H1 (cell line): Measurements from ENCODE around the gene CDK12. TPM values are rescaled to one million over a fixed set of nuclear protein-coding genes. Genes with fewer than 3 reads are reported as not detected.

Source experiments
- CTCF ChIA-PET: fragments of 300-600 bp; sonication (Branson Sonifier 250); formaldehyde crosslinking; loops from one replicate; lab custom pipeline; 2021; ENCODE audit not compliant: partially characterized antibody; lab: Charles Lee
- POLR2A ChIA-PET: fragments of 300-600 bp; sonication (Branson Sonifier 250); formaldehyde crosslinking; loops from one replicate; lab custom pipeline; 2021; ENCODE audit warnings: inconsistent platforms; ENCODE audit not compliant: partially characterized antibody; lab: Charles Lee
- DNase-seq, 2 experiments: peaks; one replicate each; pipeline versions ENCODE4 v3.0.0 to v3.0.0-alpha.2; 2010 to 2022; ENCODE audit warnings: low spot score in 2 of 2, low read depth in 1 of 2, mixed read lengths in 1 of 2
- FAIRE-seq: peaks from 2 replicates; lab custom pipeline; 2011; peaks lifted over from hg19 to GRCh38; lab: Jason Lieb, UNC
- H2AFZ ChIP-seq: 2 replicates; pipeline ENCODE4 v1.8.1; 2012; ENCODE audit warnings: low read length, inconsistent platforms
- H2AK5ac ChIP-seq: 2 replicates; pipeline ENCODE4 v1.6.1; 2013; ENCODE audit warnings: low read depth, low read length
- H2BK120ac ChIP-seq: replicated peaks from 2 replicates; pipeline ENCODE3; 2013; ENCODE audit warnings: low read depth, low read length, inconsistent platforms
- H2BK12ac ChIP-seq: 2 replicates; pipeline ENCODE4 v1.6.1; 2013; ENCODE audit warnings: low read depth, low read length
- H2BK15ac ChIP-seq: 2 replicates; pipeline ENCODE4 v1.6.1; 2013; ENCODE audit warnings: low read length
- H2BK20ac ChIP-seq: 2 replicates; pipeline ENCODE4 v1.6.1; 2013; ENCODE audit warnings: low read length
- H2BK5ac ChIP-seq: 2 replicates; pipeline ENCODE4 v1.6.1; 2013; ENCODE audit warnings: low read depth, low read length
- H3K14ac ChIP-seq: 2 replicates; pipeline ENCODE4 v1.6.1; 2013; ENCODE audit warnings: inconsistent platforms; ENCODE audit not compliant: insufficient read length
- H3K18ac ChIP-seq: 2 replicates; pipeline ENCODE4 v1.6.1; 2013; ENCODE audit warnings: low read length; ENCODE audit errors: extremely low read depth
- H3K23ac ChIP-seq: 2 replicates; pipeline ENCODE4 v1.6.1; 2013; ENCODE audit warnings: inconsistent platforms; ENCODE audit not compliant: insufficient read length
- H3K23me2 ChIP-seq: 2 replicates; pipeline ENCODE4 v1.6.1; 2013; ENCODE audit warnings: low read depth, low read length
- H3K27ac ChIP-seq: 2 replicates; pipeline ENCODE4 v1.6.1; 2011; ENCODE audit warnings: low read depth, low read length, inconsistent platforms
- H3K27me3 ChIP-seq, 4 experiments: replicated peaks in 1 of 4; 1 replicate in 1 of 4; 2 replicates in 3 of 4; pipeline versions ENCODE4 v1.6.1 to v1.8.1; 2011 to 2013; ENCODE audit warnings: low read length in 3 of 4, mild to moderate bottlenecking in 3 of 4, inconsistent platforms in 2 of 4, mixed read lengths in 2 of 4, moderate library complexity in 1 of 4; ENCODE audit not compliant: control insufficient read depth in 3 of 4, insufficient read depth in 3 of 4; ENCODE audit errors: extremely low read depth in 1 of 4
- H3K36me3 ChIP-seq, 4 experiments: 2 replicates each; pipeline versions ENCODE4 v1.6.1 to v1.8.1; 2011 to 2013; ENCODE audit warnings: mild to moderate bottlenecking in 4 of 4, low read length in 3 of 4, moderate library complexity in 2 of 4, control low read depth in 1 of 4, inconsistent platforms in 1 of 4; ENCODE audit not compliant: insufficient read depth in 4 of 4, control insufficient read depth in 2 of 4
- H3K4ac ChIP-seq: replicated peaks from 2 replicates; pipeline ENCODE3; 2013; ENCODE audit warnings: low read length, low read depth, mixed read lengths, inconsistent platforms; ENCODE audit not compliant: insufficient read length
- H3K4me1 ChIP-seq, 4 experiments: replicated peaks in 1 of 4; 1 replicate in 1 of 4; 2 replicates in 3 of 4; pipeline versions ENCODE4 v1.6.1 to v1.8.1; 2011 to 2013; ENCODE audit warnings: low read length in 3 of 4, inconsistent platforms in 2 of 4, mixed read lengths in 1 of 4; ENCODE audit not compliant: insufficient read depth in 4 of 4, control insufficient read depth in 3 of 4
- H3K4me2 ChIP-seq, 2 experiments: 2 replicates each; pipeline versions ENCODE4 v1.6.1 to v1.8.1; 2011 to 2013; ENCODE audit warnings: low read depth in 2 of 2, low read length in 2 of 2, control low read depth in 1 of 2, inconsistent platforms in 1 of 2, mild to moderate bottlenecking in 1 of 2; ENCODE audit not compliant: insufficient read depth in 1 of 2
- H3K4me3 ChIP-seq, 4 experiments: fragments of 200-600, 300-600 bp in 1 of 4; sonication (generic), shearing (Covaris generic), sonication (Bioruptor Twin) in 1 of 4; 2 replicates each; pipeline versions ENCODE4 v1.5.1 to v1.8.1; 2011 to 2016; ENCODE audit warnings: low read length in 4 of 4, low read depth in 3 of 4, control low read depth in 2 of 4, inconsistent platforms in 2 of 4, mild to moderate bottlenecking in 2 of 4, mixed read lengths in 1 of 4, moderate library complexity in 1 of 4; ENCODE audit not compliant: insufficient read depth in 2 of 4; ENCODE audit errors: extremely low read depth in 1 of 4
- H3K56ac ChIP-seq: replicated peaks from 2 replicates; pipeline ENCODE3; 2013; ENCODE audit warnings: low read depth, mild to moderate bottlenecking, mixed read lengths, low read length, inconsistent platforms; ENCODE audit not compliant: insufficient read length
- H3K79me1 ChIP-seq: 2 replicates; pipeline ENCODE4 v1.6.1; 2013; ENCODE audit warnings: low read depth, low read length, control low read depth
- H3K79me2 ChIP-seq, 2 experiments: 2 replicates each; pipeline versions ENCODE4 v1.6.1 to v1.8.1; 2012 to 2013; ENCODE audit warnings: low read length in 2 of 2, mild to moderate bottlenecking in 2 of 2, inconsistent platforms in 1 of 2; ENCODE audit not compliant: insufficient read depth in 2 of 2, control insufficient read depth in 1 of 2
- H3K9ac ChIP-seq, 4 experiments: replicated peaks in 1 of 4; 1 replicate in 1 of 4; 2 replicates in 3 of 4; pipeline versions ENCODE4 v1.6.1 to v1.8.1; 2011 to 2013; ENCODE audit warnings: low read depth in 3 of 4, low read length in 3 of 4, control low read depth in 2 of 4, mild to moderate bottlenecking in 2 of 4, moderate library complexity in 2 of 4, inconsistent platforms in 1 of 4; ENCODE audit errors: extremely low read depth in 1 of 4
- H3K9me3 ChIP-seq, 2 experiments: 2 replicates each; pipeline versions ENCODE4 v1.6.1 to v1.8.1; 2012 to 2013; ENCODE audit warnings: mild to moderate bottlenecking in 2 of 2, moderate library complexity in 2 of 2, control low read depth in 1 of 2, inconsistent platforms in 1 of 2, low read depth in 1 of 2, low read length in 1 of 2, mixed read lengths in 1 of 2; ENCODE audit not compliant: insufficient read depth in 2 of 2
- H4K20me1 ChIP-seq, 2 experiments: replicated peaks in 1 of 2; 2 replicates each; pipeline versions ENCODE3 to v1.8.1; 2011 to 2013; ENCODE audit warnings: inconsistent platforms in 2 of 2, low read length in 2 of 2, mild to moderate bottlenecking in 1 of 2; ENCODE audit not compliant: insufficient read depth in 2 of 2, control insufficient read depth in 1 of 2
- H4K5ac ChIP-seq: 2 replicates; pipeline ENCODE4 v1.6.1; 2013; ENCODE audit warnings: low read length, low read depth, mixed read lengths, inconsistent platforms; ENCODE audit not compliant: insufficient read length
- H4K8ac ChIP-seq: 2 replicates; pipeline ENCODE4 v1.8.0; 2013; ENCODE audit warnings: mild to moderate bottlenecking, moderate library complexity, low read length, inconsistent platforms; ENCODE audit not compliant: insufficient read depth; ENCODE audit errors: extremely low read depth
- H4K91ac ChIP-seq: replicated peaks from 2 replicates; pipeline ENCODE3; 2013; ENCODE audit warnings: low read length, mixed read lengths, inconsistent platforms; ENCODE audit not compliant: insufficient read length
- EZH2 ChIP-seq: fragments of 200-600 bp; sonication (generic); IDR thresholded peaks from 2 replicates; pipeline ENCODE4 v1.7.1; 2012; ENCODE audit warnings: low read depth, mild to moderate bottlenecking, moderate library complexity, low read length, inconsistent platforms; ENCODE audit not compliant: severe bottlenecking
- KDM1A ChIP-seq: fragments of 200-600, 300-600 bp; sonication (generic); IDR thresholded peaks from 2 replicates; pipeline ENCODE4 v1.7.1; 2016; ENCODE audit warnings: mild to moderate bottlenecking, low read length, borderline replicate concordance
- PHF8 ChIP-seq: fragments of 200-600 bp; sonication (generic); conservative IDR thresholded peaks from 2 replicates; pipeline ENCODE4 v1.7.1; 2012; ENCODE audit warnings: low read depth, mild to moderate bottlenecking, inconsistent platforms, low read length, moderate library complexity
- POLR2A ChIP-seq, 2 experiments: IDR thresholded peaks; 1 replicate in 1 of 2; 2 replicates in 1 of 2; pipeline ENCODE4 v1.6.1; 2011; ENCODE audit warnings: low read depth in 2 of 2, low read length in 2 of 2, mild to moderate bottlenecking in 2 of 2; ENCODE audit errors: control extremely low read depth in 1 of 2
- POU5F1 ChIP-seq: IDR thresholded peaks from 2 replicates; pipeline ENCODE4 v1.6.1; 2011; ENCODE audit warnings: low read depth, mild to moderate bottlenecking, low read length, moderate library complexity
- RBBP5 ChIP-seq: IDR thresholded peaks from 2 replicates; pipeline ENCODE4 v1.7.1; 2012; ENCODE audit warnings: low read depth, mild to moderate bottlenecking, inconsistent platforms, low read length, moderate library complexity, borderline replicate concordance
- RNF2 ChIP-seq: fragments of 200-900, 300-1000 bp; sonication (generic); IDR thresholded peaks from 2 replicates; pipeline ENCODE4 v1.7.1; 2016; ENCODE audit warnings: borderline replicate concordance, low read depth, mild to moderate bottlenecking, antibody characterized with exemption, low read length; ENCODE audit not compliant: poor library complexity, severe bottlenecking; ENCODE audit errors: missing control alignments
- SIRT6 ChIP-seq: IDR thresholded peaks from one replicate; pipeline ENCODE4 v1.7.1; 2012; ENCODE audit warnings: low read length, inconsistent platforms
- TEAD4 ChIP-seq: IDR thresholded peaks from 2 replicates; pipeline ENCODE4 v1.6.1; 2012; ENCODE audit warnings: low read depth, low read length, inconsistent platforms, mixed read lengths
- WGBS, 2 experiments: shearing (Covaris generic) in 1 of 2; methylation state at CpG; one replicate each; pipeline versions ENCODE4 v1.1.6 to v1.1.7; 2013 to 2015; ENCODE audit warnings: low lambda C conversion rate in 2 of 2, mixed read lengths in 2 of 2, inconsistent platforms in 1 of 2, low coverage in 1 of 2, missing lambda C conversion rate in 1 of 2; ENCODE audit not compliant: insufficient replicate concordance in 2 of 2, insufficient coverage in 1 of 2, insufficient read length in 1 of 2; ENCODE audit errors: extremely low coverage in 1 of 2, missing lambda C conversion rate in 1 of 2; 5-methylcytosine and 5-hydroxymethylcytosine counted together
- polyA plus RNA-seq, 7 experiments: library from polyadenylated mRNA; depleted of rRNA in 3 of 7; stranded (reverse) in 5 of 7; unstranded in 2 of 7; fragments of >200 nt in 5 of 7; fragments of 200-250 nt in 2 of 7; gene quantifications; 1 replicate in 5 of 7; 2 replicates in 1 of 7; 4 replicates in 1 of 7; pipeline versions ENCODE4 v1.2.1 to v1.2.3, GENCODE V29; 2011 to 2013; ENCODE audit warnings: missing spikeins in 2 of 7, mixed read lengths in 2 of 7
- total RNA-seq: library from RNA; stranded (reverse); fragmentation: NEBNext Ultra II Directional; extraction: Animal tissue kit (Norgen Biotek cat#: 25700); gene quantifications from 2 replicates; pipeline ENCODE4 v1.2.1, GENCODE V29; 2021
- TF ChIP-seq, protein P1 (sequence below): IDR thresholded peaks from 2 replicates; pipeline ENCODE4 v1.6.1; 2012; ENCODE audit warnings: low read length, inconsistent platforms
- TF ChIP-seq, protein P2 (sequence below): IDR thresholded peaks from 2 replicates; pipeline ENCODE4 v1.6.1; 2012; ENCODE audit warnings: inconsistent platforms

The CDK12 gene
- total and polyA plus RNA-seq, 2 of the 8 experiments (the other 6 are each of a cell fraction or from before 2014, with no cell fraction given): 14.8 to 70.3 TPM

DNA sequence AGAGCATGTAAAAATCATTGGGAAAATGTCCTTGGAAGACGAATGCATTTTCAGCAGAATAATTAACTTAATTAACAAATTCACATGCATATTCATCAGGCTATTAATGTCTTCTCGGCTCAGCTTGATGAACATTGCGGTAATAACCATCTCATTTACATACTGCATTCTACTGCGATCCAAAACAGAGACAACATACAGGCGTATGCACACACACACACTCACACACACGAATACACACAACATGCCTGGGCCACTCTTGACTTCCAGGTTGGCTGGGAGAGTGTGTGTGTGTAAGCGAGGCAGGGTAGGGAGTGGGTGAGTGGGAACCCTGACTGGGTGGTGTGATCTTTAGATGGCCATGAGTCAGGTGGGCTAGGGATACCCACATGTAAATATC, 101.7 kb downstream of the CDK12 start:
- Histone ChIP-seq H3K4me1 (peaks cover 4 to 7% (median 6%) of the 10 kb centered on the region in 4 experiments; a peak in 5 of 7 replicates), H3K27ac (no peak overlapping the region), H3K14ac (no peak overlapping the region)
- no peak for TF ChIP-seq EZH2
- TF ChIP-seq POU5F1: no peak
- no peak for TF ChIP-seq RBBP5
- no peak for TF ChIP-seq POLR2A (IDR thresholded peaks at IDR 0.05; ENCODE audit: control extremely low read depth in 1 of 2, low read depth in 2 of 2, low read length in 2 of 2)
- no peak for TF ChIP-seq KDM1A
- no peak for TF ChIP-seq RNF2
- TF ChIP-seq TEAD4: no peak
- no peak for TF ChIP-seq SIRT6
- TF ChIP-seq, protein P1, sequence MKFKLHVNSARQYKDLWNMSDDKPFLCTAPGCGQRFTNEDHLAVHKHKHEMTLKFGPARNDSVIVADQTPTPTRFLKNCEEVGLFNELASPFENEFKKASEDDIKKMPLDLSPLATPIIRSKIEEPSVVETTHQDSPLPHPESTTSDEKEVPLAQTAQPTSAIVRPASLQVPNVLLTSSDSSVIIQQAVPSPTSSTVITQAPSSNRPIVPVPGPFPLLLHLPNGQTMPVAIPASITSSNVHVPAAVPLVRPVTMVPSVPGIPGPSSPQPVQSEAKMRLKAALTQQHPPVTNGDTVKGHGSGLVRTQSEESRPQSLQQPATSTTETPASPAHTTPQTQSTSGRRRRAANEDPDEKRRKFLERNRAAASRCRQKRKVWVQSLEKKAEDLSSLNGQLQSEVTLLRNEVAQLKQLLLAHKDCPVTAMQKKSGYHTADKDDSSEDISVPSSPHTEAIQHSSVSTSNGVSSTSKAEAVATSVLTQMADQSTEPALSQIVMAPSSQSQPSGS: no peak
- TF ChIP-seq, protein P2, sequence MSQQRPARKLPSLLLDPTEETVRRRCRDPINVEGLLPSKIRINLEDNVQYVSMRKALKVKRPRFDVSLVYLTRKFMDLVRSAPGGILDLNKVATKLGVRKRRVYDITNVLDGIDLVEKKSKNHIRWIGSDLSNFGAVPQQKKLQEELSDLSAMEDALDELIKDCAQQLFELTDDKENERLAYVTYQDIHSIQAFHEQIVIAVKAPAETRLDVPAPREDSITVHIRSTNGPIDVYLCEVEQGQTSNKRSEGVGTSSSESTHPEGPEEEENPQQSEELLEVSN: no peak
- TF ChIP-seq PHF8: no peak

More for the DNA sequence above, 101.7 kb downstream of the CDK12 start:
- H3K79me1 ChIP-seq: no peaks in the 10 kb centered on the region
- no peaks in the 10 kb centered on the region for H3K79me2 ChIP-seq
- peak overlapping the region; percentile 48 for H4K91ac ChIP-seq
- H3K36me3 ChIP-seq: no peaks in the 10 kb centered on the region
- no peak overlapping the region for H2AFZ ChIP-seq
- peak overlapping the region; percentile 23; the same call in 1 of the 2 replicates for H2BK15ac ChIP-seq
- no peak overlapping the region for H3K4me3 ChIP-seq
- no peak for DNase-seq
- no peak overlapping the region for H2BK5ac ChIP-seq
- H4K5ac ChIP-seq: no peak overlapping the region
- no peak overlapping the region for H4K8ac ChIP-seq
- H4K20me1 ChIP-seq: peaks cover 0 to 2% of the 10 kb centered on the region in 2 experiments
- no peak overlapping the region for H3K18ac ChIP-seq
- H3K4ac ChIP-seq: peak overlapping the region; percentile 58
- no peak overlapping the region for H3K23ac ChIP-seq
- no peak overlapping the region for H2AK5ac ChIP-seq
- 75% methylated on average over 7 of the region's 7 CpGs; no CpG with 5 or more reads in 1 of the 2 experiments for WGBS, 2 experiments
- no peaks in the 10 kb centered on the region for H3K9me3 ChIP-seq
- H2BK120ac ChIP-seq: no peak overlapping the region
- peak overlapping the region; percentile 30; the same call in 1 of the 2 replicates for H2BK12ac ChIP-seq
- no peaks in the 10 kb centered on the region for H3K27me3 ChIP-seq
- POLR2A ChIA-PET: interaction anchor here (0.7 to 0.8 kb wide), 2 partner anchors 13 to 506 kb away, joined by 3 to 4 read pairs; no protein-coding TSS in a partner anchor
- H3K23me2 ChIP-seq: no peaks in the 10 kb centered on the region; the same call in 1 of the 2 replicates
- no peak overlapping the region for H3K9ac ChIP-seq
- peak overlapping the region; percentile 14 to 62; a peak in 2 of 4 replicates for H3K4me2 ChIP-seq
- CTCF ChIA-PET: interaction anchor here (1.3 to 15.9 kb wide), 3 partner anchors 12 to 22 kb away, joined by 3 to 216 read pairs (median 120); no protein-coding TSS in a partner anchor
- H3K56ac ChIP-seq: no peak overlapping the region
- FAIRE-seq: no peak
- no peak overlapping the region for H2BK20ac ChIP-seq
